Ishikawa (cell line): ENCODE results near the gene DCAF17.
A peak's percentile ranks its signal among the peaks of the same experiment; 100 is the strongest.

ENCODE experiments used
- CEBPB ChIP-seq: IDR thresholded peaks from 2 replicates; pipeline ENCODE4 v1.6.1; 2012
- CREB1 ChIP-seq: IDR thresholded peaks from 2 replicates; pipeline ENCODE4 v1.6.1; 2012; ENCODE audit warnings: low read depth
- EGR1 ChIP-seq: IDR thresholded peaks from 2 replicates; pipeline ENCODE4 v1.6.1; 2012
- EP300 ChIP-seq: IDR thresholded peaks from 2 replicates; pipeline ENCODE4 v1.6.1; 2012; ENCODE audit warnings: borderline replicate concordance
- FOXM1 ChIP-seq: IDR thresholded peaks from 2 replicates; pipeline ENCODE4 v1.6.1; 2012; ENCODE audit warnings: low read depth, borderline replicate concordance
- MAX ChIP-seq: IDR thresholded peaks from 2 replicates; pipeline ENCODE4 v1.6.1; 2012
- NFIC ChIP-seq: IDR thresholded peaks from 2 replicates; pipeline ENCODE4 v1.6.1; 2012
- RAD21 ChIP-seq: IDR thresholded peaks from 2 replicates; pipeline ENCODE4 v1.6.1; 2012; ENCODE audit warnings: low read depth
- REST ChIP-seq: IDR thresholded peaks from 2 replicates; pipeline ENCODE4 v1.6.1; 2012; ENCODE audit warnings: low read depth, mild to moderate bottlenecking
- TAF1 ChIP-seq: IDR thresholded peaks from 2 replicates; pipeline ENCODE4 v1.6.1; 2012; ENCODE audit warnings: low read depth, mild to moderate bottlenecking
- TCF12 ChIP-seq: IDR thresholded peaks from 2 replicates; pipeline ENCODE4 v1.6.1; 2012; ENCODE audit warnings: low read depth
- TEAD4 ChIP-seq: IDR thresholded peaks from 2 replicates; pipeline ENCODE4 v1.6.1; 2012
- YY1 ChIP-seq: IDR thresholded peaks from 2 replicates; pipeline ENCODE4 v1.6.1; 2012; ENCODE audit warnings: low read depth
- ZBTB7A ChIP-seq: IDR thresholded peaks from 2 replicates; pipeline ENCODE4 v1.6.1; 2012; ENCODE audit warnings: low read depth
- TF ChIP-seq, protein P1 (sequence below): IDR thresholded peaks from 2 replicates; pipeline ENCODE4 v1.6.1; 2012

DCAF17 gene

GRCh38 chr2:171432969-171433762, 860 bp upstream of the DCAF17 start:
- TF ChIP-seq, protein P1, sequence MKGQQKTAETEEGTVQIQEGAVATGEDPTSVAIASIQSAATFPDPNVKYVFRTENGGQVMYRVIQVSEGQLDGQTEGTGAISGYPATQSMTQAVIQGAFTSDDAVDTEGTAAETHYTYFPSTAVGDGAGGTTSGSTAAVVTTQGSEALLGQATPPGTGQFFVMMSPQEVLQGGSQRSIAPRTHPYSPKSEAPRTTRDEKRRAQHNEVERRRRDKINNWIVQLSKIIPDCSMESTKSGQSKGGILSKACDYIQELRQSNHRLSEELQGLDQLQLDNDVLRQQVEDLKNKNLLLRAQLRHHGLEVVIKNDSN: peak; percentile 46
- TF ChIP-seq MAX (peak; percentile 88), YY1 (peak; percentile 61; the same call in 1 of the 2 replicates), EP300 (no peak)

- TF ChIP-seq NFIC: 0 out of 2 replicates have a peak, but pooled peaks have one; percentile 18
- no peak for TF ChIP-seq EGR1
- no peak for TF ChIP-seq TEAD4
- no peak for TF ChIP-seq YY1
- no peak for TF ChIP-seq CREB1
- no peak for TF ChIP-seq EP300
Observed at GRCh38 chr2:171433763-171434012, 338 bp upstream of the DCAF17 start, which contains the start of gene METTL8. TSS of gene METTL8 (minus strand) at chr2:171433990. CDS start at chr2:171392185, 41,805 bp downstream.

- TF ChIP-seq REST: no peak
- no peak for TF ChIP-seq TCF12
- TF ChIP-seq YY1: no peak
- no peak for TF ChIP-seq CEBPB
- TF ChIP-seq NFIC: no peak
- no peak for TF ChIP-seq EP300
Observed at GRCh38 chr2:171436307-171436706, 2.3 kb downstream of the DCAF17 start.

- TF ChIP-seq, protein P1: no peak
- no peak for TF ChIP-seq NFIC
- no peak for TF ChIP-seq TEAD4
- no peak for TF ChIP-seq ZBTB7A
Observed at GRCh38 chr2:171441470-171441869, 7.4 kb downstream of the DCAF17 start.

GRCh38 chr2:171447675-171448074, 13.6 kb downstream of the DCAF17 start:
- no peak for TF ChIP-seq MAX
- TF ChIP-seq TCF12: no peak
- no peak for TF ChIP-seq CREB1
- TF ChIP-seq REST: no peak
- TF ChIP-seq TAF1: no peak
- no peak for TF ChIP-seq ZBTB7A
- no peak for TF ChIP-seq EP300
- TF ChIP-seq, protein P1: no peak
- no peak for TF ChIP-seq YY1
- no peak for TF ChIP-seq EGR1
- TF ChIP-seq RAD21: no peak
- no peak for TF ChIP-seq TEAD4
- TF ChIP-seq CEBPB: no peak
- no peak for TF ChIP-seq NFIC

- no peak for TF ChIP-seq RAD21
- TF ChIP-seq MAX: no peak
- no peak for TF ChIP-seq TCF12
- no peak for TF ChIP-seq NFIC
- no peak for TF ChIP-seq CEBPB
- TF ChIP-seq EP300: no peak
- TF ChIP-seq TEAD4: no peak
- TF ChIP-seq REST: no peak
- TF ChIP-seq EGR1: no peak
- TF ChIP-seq CREB1: no peak
- TF ChIP-seq ZBTB7A: no peak
- no peak for TF ChIP-seq YY1
- TF ChIP-seq, protein P1: no peak
- TF ChIP-seq TAF1: no peak
- no peak for TF ChIP-seq FOXM1
Observed at GRCh38 chr2:171451074-171451473, 17.0 kb downstream of the DCAF17 start.
